ENCODE results near the gene MAP2K5.

The MAP2K5 gene

DNA sequence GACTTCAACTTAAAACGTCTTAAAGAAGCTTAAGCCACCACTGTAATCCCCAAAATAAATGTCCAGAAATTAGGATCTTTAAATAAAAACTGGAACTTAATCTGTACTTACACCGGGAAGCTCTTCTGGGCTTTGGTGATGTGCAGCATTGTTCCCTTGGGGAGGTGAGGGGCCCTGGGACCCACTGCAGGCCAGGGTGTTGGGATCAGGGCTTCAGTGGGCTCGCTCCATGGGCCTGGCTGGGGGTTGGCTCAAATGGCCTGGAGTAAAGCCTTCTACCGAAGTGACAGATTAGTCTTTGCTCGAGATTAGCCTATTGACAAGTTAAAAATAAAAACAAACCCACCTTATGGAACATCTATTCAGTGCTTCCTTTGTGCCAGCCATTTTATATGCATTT is 303.5 kb downstream of the MAP2K5 start:
- DNase-seq, result no peak

DNA sequence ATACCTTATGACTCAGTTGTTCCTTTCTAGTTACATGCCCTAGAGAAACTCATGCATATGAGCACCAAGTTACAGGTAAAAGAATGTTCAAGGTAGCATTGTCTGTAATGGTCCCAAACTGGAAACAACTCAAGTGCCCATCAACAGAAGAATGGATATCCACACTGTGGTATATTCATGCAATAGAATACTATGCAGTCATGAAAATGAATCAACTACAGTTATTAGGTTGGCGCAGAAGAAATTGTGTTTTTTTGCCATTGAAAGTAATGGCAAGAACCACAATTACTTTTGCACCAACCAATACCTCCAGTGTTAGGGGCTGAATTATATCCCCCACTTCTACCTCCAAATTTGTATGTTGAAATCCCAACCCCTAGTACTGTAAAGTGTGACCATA is 307.0 kb downstream of the MAP2K5 start:
- DNase-seq, result no peak

DNA sequence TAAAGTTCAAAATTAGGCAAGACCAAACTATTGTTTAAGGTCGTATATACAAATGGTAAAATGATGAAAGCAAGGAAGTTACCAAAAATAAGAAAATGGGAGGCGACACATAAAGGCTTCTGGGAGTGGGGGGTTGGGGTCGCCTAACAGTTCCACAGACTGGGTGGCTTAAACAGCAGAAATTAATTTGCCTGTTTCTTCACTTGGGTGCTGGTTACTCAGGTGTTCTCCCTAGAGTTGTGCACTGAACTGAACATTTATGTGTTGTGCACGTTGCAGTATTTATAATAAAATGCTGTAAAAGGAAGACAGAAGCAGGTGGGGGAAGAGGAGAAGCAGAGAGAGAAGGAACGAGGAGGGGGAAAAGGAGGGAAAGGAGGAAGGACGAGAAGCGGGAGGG is 307.8 kb downstream of the MAP2K5 start:
- no peak for DNase-seq

DNA sequence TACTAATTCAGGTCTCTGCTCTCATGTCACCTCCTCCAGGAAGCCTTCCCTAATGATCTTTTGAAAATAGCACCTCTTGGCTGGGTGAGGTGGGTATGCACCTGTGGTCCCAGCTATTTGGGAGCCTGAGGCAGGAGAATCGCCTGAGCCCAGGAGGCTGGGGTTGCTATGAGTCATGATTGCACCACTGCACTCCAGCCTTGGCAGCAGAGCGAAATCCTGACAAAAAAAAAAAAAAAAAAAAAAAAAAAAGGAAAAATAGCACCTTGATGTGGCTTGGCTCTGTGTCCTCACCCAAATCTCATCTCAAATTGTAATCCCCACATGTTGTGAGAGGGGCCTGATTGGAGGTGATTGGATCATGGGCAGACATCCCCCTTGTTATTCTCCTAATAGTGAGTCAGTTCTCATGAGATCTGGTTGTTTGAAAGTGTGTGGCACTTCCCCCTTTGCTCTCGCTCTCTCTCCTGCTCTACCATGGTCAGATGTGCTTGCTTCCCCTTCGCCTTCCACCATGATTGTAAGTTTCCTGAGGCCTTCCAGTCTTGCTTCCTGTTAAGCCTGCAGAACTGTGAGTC is 308.6 kb downstream of the MAP2K5 start:
- DNase-seq, result no peak

DNA sequence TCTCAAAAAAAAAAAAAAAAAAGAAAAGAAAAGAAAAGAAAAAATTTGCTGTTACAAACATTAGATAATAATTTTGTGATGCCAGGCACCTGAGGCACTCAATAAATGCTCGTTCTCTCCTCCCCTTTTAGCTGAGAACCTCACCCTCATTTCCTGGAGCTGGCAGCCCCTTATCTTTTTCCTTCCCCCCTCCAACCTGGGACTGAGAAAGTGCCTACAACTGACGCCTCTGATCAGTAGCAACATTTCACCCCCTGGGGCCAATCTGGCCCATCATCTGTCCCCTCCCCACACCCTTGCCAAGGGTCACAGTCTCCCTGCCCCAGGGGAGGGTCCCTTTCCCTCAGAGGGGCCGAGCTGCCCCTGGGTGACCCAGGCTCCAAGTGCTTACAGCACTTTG is 309.9 kb downstream of the MAP2K5 start:
- DNase-seq, result no peak

DNA sequence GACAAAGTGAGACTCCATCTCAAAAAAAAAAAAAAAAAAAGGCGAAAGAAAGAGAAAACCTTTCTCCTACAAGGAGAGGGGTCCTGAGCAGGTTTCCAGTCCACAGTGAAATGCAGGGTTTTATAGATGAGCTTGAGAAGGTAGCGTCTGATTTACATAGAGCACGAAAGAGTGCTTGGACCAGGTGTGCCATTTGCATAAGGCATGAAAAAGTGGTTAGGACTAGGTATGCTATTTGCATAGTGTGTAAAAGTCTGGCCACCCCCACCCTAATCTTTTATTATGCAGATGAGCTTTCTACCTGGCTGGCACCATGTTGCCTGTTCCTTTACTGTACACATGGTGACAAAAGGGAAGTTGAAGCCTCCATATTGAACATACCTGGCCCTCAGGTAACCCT is 311.0 kb downstream of the MAP2K5 start:
- DNase-seq, result no peak

DNA sequence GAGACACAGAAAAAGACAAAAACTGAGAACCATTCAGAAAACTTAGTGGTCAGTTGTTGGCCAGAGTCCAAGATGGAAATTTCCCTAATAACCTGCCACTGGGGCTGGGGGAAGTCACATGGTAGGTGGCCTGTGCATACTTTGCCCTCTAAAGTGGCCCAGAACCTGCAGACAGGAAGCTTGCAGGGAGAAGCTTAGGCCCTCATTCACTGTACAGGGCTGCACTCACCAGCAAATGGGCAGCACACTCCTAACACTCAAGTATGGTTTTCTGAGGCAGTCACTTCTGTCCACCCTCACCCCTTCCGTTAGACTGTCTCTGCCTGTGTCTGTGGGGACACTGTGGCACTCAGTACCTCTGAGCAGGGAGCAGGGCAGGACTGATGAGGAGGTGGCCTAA is 311.9 kb downstream of the MAP2K5 start:
- DNase-seq, result no peak

DNA sequence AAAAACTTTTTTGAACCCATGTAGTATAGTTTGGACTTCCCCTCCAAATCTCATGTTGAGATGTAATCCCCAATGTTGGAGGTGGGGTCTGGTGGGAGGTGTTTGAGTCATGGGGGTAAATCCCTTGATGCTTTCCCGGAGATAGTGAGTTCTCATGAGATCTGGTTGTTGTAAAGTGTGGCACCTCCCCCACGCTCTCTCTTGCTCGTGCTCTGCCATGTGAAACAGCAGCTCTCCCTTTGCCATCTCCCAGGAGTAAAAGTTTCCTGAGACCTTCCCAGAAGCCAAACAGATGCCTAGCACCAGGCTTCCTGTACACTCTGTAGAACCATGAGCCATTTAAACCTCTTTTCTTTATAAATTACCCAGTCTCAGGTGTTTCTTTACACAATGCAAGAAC is 313.3 kb downstream of the MAP2K5 start:
- no peak for DNase-seq

Data from NCI-H2107 (cell line).